Measurements from ENCODE around the gene SPCS2. TPM values are rescaled to one million over a fixed set of nuclear protein-coding genes. Genes with fewer than 3 reads are reported as not detected.
A peak's percentile ranks its signal among the peaks of the same experiment; 100 is the strongest.
"Not testable (repeated sequence)": the region's sequence is repeated elsewhere in the genome, so short reads cannot be mapped to it uniquely, and the experiment has no call there.

Gene SPCS2
- total RNA-seq, 2 donors from 2014 or later: 26.6 to 34.7 TPM

DNA sequence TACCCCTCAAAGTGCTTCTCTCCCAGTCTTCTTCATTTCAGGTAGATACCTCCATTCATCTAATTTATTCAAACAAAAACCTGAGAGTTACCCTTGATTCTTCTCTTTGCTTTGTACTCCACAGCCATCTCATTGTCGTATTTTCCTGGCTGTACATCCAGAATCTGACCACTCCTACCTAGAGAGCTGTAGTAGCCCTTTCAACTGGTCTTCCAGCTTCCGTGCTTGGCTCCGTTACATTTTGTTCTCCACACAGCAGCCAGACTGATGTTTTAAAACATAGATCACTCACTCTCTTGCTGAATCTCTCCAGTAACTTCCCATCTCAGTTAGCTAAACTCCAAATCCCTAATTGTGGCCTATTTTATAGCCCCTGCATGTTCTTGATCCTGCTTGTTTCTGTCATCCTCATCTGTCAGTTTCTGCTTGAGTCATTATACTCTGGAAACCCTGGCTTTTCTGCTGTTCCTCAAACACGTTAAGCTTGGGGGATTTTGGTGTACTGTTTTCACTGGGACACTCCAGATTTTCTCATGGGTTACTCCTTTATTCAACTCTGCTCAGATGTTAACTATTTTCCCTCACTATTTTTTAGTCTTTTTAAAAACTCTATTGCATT lies 7.4 kb downstream of the SPCS2 start:
- Histone ChIP-seq H3K36me3 (no peaks in the 10 kb centered on the region), H3K4me1 (peaks cover 0 to 55% of the 10 kb centered on the region in 2 donors), H3K27me3 (no peaks in the 10 kb centered on the region), H3K9me3 (no peaks in the 10 kb centered on the region), H3K27ac (peak overlapping the region; percentile 5 to 35), H3K4me3 (no peak overlapping the region)
- TF ChIP-seq, protein P1, sequence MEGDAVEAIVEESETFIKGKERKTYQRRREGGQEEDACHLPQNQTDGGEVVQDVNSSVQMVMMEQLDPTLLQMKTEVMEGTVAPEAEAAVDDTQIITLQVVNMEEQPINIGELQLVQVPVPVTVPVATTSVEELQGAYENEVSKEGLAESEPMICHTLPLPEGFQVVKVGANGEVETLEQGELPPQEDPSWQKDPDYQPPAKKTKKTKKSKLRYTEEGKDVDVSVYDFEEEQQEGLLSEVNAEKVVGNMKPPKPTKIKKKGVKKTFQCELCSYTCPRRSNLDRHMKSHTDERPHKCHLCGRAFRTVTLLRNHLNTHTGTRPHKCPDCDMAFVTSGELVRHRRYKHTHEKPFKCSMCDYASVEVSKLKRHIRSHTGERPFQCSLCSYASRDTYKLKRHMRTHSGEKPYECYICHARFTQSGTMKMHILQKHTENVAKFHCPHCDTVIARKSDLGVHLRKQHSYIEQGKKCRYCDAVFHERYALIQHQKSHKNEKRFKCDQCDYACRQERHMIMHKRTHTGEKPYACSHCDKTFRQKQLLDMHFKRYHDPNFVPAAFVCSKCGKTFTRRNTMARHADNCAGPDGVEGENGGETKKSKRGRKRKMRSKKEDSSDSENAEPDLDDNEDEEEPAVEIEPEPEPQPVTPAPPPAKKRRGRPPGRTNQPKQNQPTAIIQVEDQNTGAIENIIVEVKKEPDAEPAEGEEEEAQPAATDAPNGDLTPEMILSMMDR (IDR thresholded peaks at IDR 0.05): no peak
- DNase-seq (ENCODE audit: low spot score): no peak

- no peaks in the 10 kb centered on the region for H3K27me3 ChIP-seq
- DNase-seq (ENCODE audit: low spot score): no peak
- H3K9me3 ChIP-seq: no peaks in the 10 kb centered on the region
- peaks cover 0 to 48% of the 10 kb centered on the region in 2 donors for H3K4me1 ChIP-seq
- no peaks in the 10 kb centered on the region for H3K36me3 ChIP-seq
- no peak overlapping the region for H3K27ac ChIP-seq
- H3K4me3 ChIP-seq: no peak overlapping the region
- TF ChIP-seq, protein P1 (IDR thresholded peaks at IDR 0.05): no peak
Observed at GRCh38 chr11:74957937-74958629, 9.0 kb downstream of the SPCS2 start.

DNA sequence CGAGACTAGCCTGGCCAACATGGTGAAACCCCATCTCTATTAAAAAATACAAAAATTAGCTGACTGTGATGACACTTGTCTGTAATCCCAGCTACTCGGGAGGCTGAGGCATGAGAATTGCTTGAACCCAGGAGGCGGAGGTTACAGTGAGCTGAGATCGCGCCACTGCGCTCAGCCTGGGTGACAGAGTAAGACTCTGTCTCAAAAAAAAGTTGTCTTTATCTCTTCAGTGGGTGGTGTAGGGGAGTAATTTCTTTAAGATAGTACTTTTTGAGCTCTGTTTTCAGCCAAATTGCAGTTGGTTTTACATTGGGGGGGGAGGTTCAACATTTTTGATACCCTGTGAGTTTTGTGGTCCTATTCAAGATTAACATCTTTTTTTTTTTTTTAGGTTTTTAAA lies 11.1 kb downstream of the SPCS2 start:
- H3K27ac ChIP-seq; H3K4me3 ChIP-seq; DNase-seq (ENCODE audit: low spot score); H3K9me3 ChIP-seq; H3K27me3 ChIP-seq; H3K36me3 ChIP-seq: not testable (repeated sequence)
- peaks cover 0 to 55% of the 10 kb centered on the region in 2 donors for H3K4me1 ChIP-seq

DNA sequence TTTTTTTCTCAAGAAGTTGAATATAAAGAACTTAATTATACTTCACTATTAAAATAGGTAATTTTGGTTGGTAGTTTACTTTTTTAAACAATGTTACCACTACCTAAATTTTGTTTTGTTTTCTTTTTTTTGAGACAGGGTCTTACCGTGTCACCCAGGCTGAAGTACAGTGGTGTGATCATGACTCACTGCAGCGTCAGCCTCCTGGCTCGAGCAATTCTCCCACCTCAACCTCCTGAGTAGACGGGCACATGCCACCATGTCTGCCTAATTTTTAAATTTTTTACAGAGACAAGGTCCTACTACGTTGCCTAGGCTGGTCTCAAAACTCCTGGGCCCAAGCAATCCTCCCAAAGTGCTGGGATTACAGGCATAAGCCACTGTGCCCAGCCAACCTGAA lies 17.6 kb downstream of the SPCS2 start:
- Histone ChIP-seq H3K9me3 (no peaks in the 10 kb centered on the region), H3K27ac (no peak overlapping the region), H3K4me1 (peaks cover 0 to 8% of the 10 kb centered on the region in 2 donors), H3K27me3 (no peaks in the 10 kb centered on the region), H3K4me3 (no peak overlapping the region), H3K36me3 (peaks cover 19% of the 10 kb centered on the region)
- TF ChIP-seq, protein P1 (IDR thresholded peaks at IDR 0.05): no peak
- DNase-seq (ENCODE audit: low spot score): no peak

DNA sequence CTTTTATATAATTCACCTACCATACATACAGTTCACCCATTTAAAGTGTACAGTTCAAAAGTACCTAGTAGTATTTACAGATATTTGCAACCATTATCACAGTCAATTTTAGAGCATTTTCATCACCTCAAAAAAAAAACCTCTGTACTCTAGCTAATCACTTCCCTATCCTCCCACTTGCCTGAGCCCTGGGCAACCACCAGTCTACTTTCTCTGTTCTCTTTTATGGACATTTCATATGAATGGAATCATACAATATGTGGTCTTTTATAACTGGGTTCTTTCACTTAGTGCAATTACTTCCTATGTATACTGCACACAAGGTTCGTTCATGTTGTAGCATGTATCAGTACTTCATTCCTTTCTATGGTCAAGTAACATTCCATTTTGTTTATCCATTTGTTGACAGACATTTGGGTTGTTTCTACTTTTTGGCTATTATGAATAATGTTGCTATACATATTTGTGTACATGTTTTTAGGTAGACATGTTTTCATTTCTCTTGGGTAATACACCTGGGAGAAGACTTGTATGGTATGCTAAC lies 21.9 kb downstream of the SPCS2 start:
- Histone ChIP-seq H3K27me3 (no peaks in the 10 kb centered on the region), H3K4me1 (no peaks in the 10 kb centered on the region), H3K4me3 (no peak overlapping the region), H3K9me3 (no peaks in the 10 kb centered on the region), H3K36me3 (peaks cover 30% of the 10 kb centered on the region), H3K27ac (no peak overlapping the region)
- DNase-seq (ENCODE audit: low spot score): no peak
- TF ChIP-seq, protein P1 (IDR thresholded peaks at IDR 0.05): no peak

GRCh38 chr11:74971424-74971823 lies 22.4 kb downstream of the SPCS2 start:
- TF ChIP-seq, protein P1 (IDR thresholded peaks at IDR 0.05): no peak
- Histone ChIP-seq H3K4me3 (no peak overlapping the region), H3K4me1 (no peaks in the 10 kb centered on the region), H3K27ac (no peak overlapping the region), H3K9me3 (no peaks in the 10 kb centered on the region), H3K36me3 (peaks cover 35% of the 10 kb centered on the region), H3K27me3 (no peaks in the 10 kb centered on the region)
- no peak for DNase-seq (ENCODE audit: low spot score)
